ENCODE results near the gene PTAR1. TPM values are rescaled to one million over a fixed set of nuclear protein-coding genes. Genes with fewer than 3 reads are reported as not detected.

The PTAR1 gene
- total RNA-seq, 1 donor from 2014 or later = 52.9 TPM

- Mint-ChIP-seq H3K9me3 (no peaks in the 10 kb centered on the region), H3K4me1 (ENCODE audit: unreplicated experiment) (no peaks in the 10 kb centered on the region), H3K27ac (no peak overlapping the region), H3K4me3 (no peak overlapping the region), H3K27me3 (no peaks in the 10 kb centered on the region), H3K36me3 (peaks cover 32% of the 10 kb centered on the region)
- no peak for TF ChIP-seq CTCF (conservative IDR thresholded peaks at IDR 0.05)
- DNase-seq (ENCODE audit: extremely low spot score, unreplicated experiment) = no peak
These were observed 18.8 kb downstream of the PTAR1 start for GRCh38 chr9:69740872-69741505.

- no peak overlapping the region for H3K27ac Mint-ChIP-seq
- no peak for TF ChIP-seq CTCF (conservative IDR thresholded peaks at IDR 0.05)
- H3K4me3 Mint-ChIP-seq = no peak overlapping the region
- H3K36me3 Mint-ChIP-seq = peaks cover 21% of the 10 kb centered on the region
- no peaks in the 10 kb centered on the region for H3K27me3 Mint-ChIP-seq
- no peak for DNase-seq (ENCODE audit: extremely low spot score, unreplicated experiment)
- H3K4me1 Mint-ChIP-seq (ENCODE audit: unreplicated experiment) = no peaks in the 10 kb centered on the region
- H3K9me3 Mint-ChIP-seq = no peaks in the 10 kb centered on the region
These were observed 28.5 kb downstream of the PTAR1 start for GRCh38 chr9:69731348-69731747.

GRCh38 chr9:69719983-69720382 is 39.8 kb downstream of the PTAR1 start:
- H3K27me3 Mint-ChIP-seq = no peaks in the 10 kb centered on the region
- H3K4me3 Mint-ChIP-seq = no peak overlapping the region
- H3K9me3 Mint-ChIP-seq = peaks cover 7% of the 10 kb centered on the region
- no peak overlapping the region for H3K27ac Mint-ChIP-seq
- no peak for DNase-seq (ENCODE audit: extremely low spot score, unreplicated experiment)
- TF ChIP-seq CTCF (conservative IDR thresholded peaks at IDR 0.05) = no peak
- H3K4me1 Mint-ChIP-seq (ENCODE audit: unreplicated experiment) = no peaks in the 10 kb centered on the region
- peaks cover 57% of the 10 kb centered on the region for H3K36me3 Mint-ChIP-seq

GRCh38 chr9:69719367-69719766 is 40.4 kb downstream of the PTAR1 start:
- no peak overlapping the region for H3K4me3 Mint-ChIP-seq
- H3K36me3 Mint-ChIP-seq = peaks cover 54% of the 10 kb centered on the region
- no peaks in the 10 kb centered on the region for H3K27me3 Mint-ChIP-seq
- DNase-seq (ENCODE audit: extremely low spot score, unreplicated experiment) = no peak
- H3K4me1 Mint-ChIP-seq (ENCODE audit: unreplicated experiment) = no peaks in the 10 kb centered on the region
- peaks cover 7% of the 10 kb centered on the region for H3K9me3 Mint-ChIP-seq
- H3K27ac Mint-ChIP-seq = no peak overlapping the region
- TF ChIP-seq CTCF (conservative IDR thresholded peaks at IDR 0.05) = no peak

- H3K27ac Mint-ChIP-seq = no peak overlapping the region
- TF ChIP-seq CTCF (conservative IDR thresholded peaks at IDR 0.05) = no peak
- no peak for DNase-seq (ENCODE audit: extremely low spot score, unreplicated experiment)
- peaks cover 49% of the 10 kb centered on the region for H3K36me3 Mint-ChIP-seq
- H3K9me3 Mint-ChIP-seq = peaks cover 7% of the 10 kb centered on the region
- no peak overlapping the region for H3K4me3 Mint-ChIP-seq
- H3K27me3 Mint-ChIP-seq = no peaks in the 10 kb centered on the region
- no peaks in the 10 kb centered on the region for H3K4me1 Mint-ChIP-seq (ENCODE audit: unreplicated experiment)
These were observed 41.6 kb downstream of the PTAR1 start for GRCh38 chr9:69718218-69718617.

GRCh38 chr9:69715825-69716224 is 44.0 kb downstream of the PTAR1 start:
- no peaks in the 10 kb centered on the region for H3K27me3 Mint-ChIP-seq
- peaks cover 34% of the 10 kb centered on the region for H3K36me3 Mint-ChIP-seq
- TF ChIP-seq CTCF (conservative IDR thresholded peaks at IDR 0.05) = no peak
- no peaks in the 10 kb centered on the region for H3K4me1 Mint-ChIP-seq (ENCODE audit: unreplicated experiment)
- no peak overlapping the region for H3K27ac Mint-ChIP-seq
- no peak for DNase-seq (ENCODE audit: extremely low spot score, unreplicated experiment)
- no peak overlapping the region for H3K4me3 Mint-ChIP-seq
- H3K9me3 Mint-ChIP-seq = peaks cover 3% of the 10 kb centered on the region

All from type B pancreatic cell (in vitro differentiated cells).